Stimulated activated CD8-positive, alpha-beta memory T cell treated with anti-CD3 and anti-CD28 coated beads, Interleukin-4, amount 100 ng/mL, for 1 hour (primary cell): ENCODE measurements around the gene ASMTL.
A peak's percentile ranks its signal among the peaks of the same experiment; 100 is the strongest.
"Not testable (repeated sequence)": the region's sequence is repeated elsewhere in the genome, so short reads cannot be mapped to it uniquely, and the experiment has no call there.

Experiments
- DNase-seq, 2 donors: peaks; one replicate each; pipeline ENCODE4 v3.0.0-alpha.2; 2020; ENCODE audit warnings: low read depth in 2 of 2, low spot score in 1 of 2

The ASMTL gene

DNA sequence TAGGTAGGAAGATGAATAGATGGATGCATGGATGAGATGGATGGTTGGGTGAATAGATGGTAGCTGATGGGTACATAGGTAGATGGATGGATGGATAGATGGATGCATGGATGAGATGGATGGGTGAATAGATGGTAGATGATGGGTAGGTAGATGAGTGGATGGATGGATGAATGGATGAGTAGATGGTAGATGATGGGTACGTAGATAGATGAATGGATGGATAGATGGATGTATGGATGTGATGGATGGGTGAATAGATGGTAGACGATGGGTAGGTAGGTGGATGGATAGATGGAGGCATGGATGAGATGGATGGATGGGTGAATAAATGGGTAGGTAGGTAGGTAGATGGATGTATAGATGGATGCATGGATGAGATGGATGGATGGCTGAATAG is 46.9 kb downstream of the ASMTL start:
- not testable (repeated sequence) for DNase-seq

GRCh38 chrX:1403867-1404266 is 48.8 kb downstream of the ASMTL start:
- DNase-seq = not testable (repeated sequence)

GRCh38 chrX:1403228-1403627 is 49.5 kb downstream of the ASMTL start:
- no peak for DNase-seq

DNA sequence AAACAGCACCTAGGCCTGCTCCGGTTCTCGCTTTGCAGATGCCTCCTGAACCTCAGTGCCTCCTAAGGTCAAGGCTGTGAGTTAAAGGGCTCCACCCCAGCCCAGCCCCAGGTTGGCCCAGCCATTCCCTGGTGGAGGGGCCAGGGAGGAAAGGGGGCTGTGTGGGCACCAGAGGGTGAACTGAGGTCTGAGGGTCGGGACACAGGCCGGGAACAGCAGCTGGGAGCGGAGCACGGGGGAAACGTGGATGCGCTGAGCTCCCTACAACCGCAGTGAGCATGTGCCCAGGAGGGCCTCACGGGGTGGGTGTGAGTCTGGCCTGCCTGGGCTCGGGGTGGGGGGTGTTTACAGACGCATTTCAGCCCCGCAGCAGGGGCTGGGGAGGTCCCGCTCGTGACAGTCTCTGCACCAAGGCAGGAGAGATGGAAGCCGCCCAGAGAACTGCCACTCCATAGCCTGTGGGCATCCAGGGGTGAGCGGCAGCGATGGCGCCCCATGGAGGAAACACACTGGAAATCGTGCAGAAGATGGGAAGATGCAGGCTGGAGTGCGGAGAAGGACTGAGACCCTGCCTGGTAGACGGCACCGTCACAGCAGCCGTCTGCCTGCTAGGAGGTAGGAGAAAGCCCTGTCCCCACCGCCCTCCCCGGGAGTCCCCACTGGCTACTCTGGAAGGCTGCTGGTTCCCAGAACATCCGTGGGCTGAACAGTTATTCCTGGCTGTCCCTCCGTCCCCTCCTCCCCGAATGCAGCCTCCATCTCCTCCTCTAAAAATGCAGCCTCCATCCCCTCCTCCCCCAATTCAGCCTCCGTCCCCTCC is 50.9 kb downstream of the ASMTL start:
- no peak for DNase-seq

- no peak for DNase-seq
Observed at GRCh38 chrX:1400742-1401471, 51.8 kb downstream of the ASMTL start.

DNA sequence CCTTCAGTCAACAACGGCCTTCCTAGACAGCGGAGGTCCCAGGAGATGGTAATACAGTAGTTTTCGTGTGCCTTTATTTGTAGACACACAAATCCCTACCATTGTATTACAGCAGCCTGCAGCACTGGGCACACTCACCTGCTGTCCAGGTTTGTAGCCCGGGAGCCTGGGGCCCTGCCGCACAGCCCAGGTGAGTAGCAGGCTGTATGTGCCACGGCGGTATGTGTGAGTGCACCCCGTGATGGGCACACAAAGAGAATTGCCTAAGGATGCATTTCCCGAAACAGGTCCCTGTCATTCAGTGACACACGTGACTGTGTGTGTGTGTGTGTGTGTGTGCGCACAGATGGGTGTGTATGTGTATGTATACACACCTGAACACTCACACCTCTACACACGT is 52.7 kb downstream of the ASMTL start:
- DNase-seq = no peak

GRCh38 chrX:1398431-1399340 is 54.0 kb downstream of the ASMTL start:
- no peak for DNase-seq

- no peak for DNase-seq
Observed at GRCh38 chrX:1397441-1398270, 55.1 kb downstream of the ASMTL start.

DNA sequence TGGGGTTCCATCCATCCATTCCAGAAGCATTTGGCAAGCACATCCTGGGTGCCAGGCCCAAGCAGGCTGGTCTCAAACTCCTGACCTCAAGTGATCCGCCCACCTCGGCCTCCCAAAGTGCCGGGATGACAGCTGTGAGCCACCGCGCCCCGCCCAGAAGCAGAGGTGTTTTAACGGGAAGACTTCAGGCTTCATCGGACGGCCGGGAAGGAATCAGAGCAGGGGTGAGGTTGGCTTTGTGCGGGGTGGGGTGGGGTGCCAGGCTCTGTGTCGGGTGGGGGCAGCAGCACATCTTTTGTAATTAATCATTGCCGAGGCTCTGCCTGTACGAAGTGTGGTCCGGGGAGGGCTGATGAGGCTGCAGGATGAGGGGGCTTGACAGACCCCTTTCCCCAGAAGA is 55.7 kb downstream of the ASMTL start:
- no peak for DNase-seq

- DNase-seq = no peak
Observed at GRCh38 chrX:1395646-1396216, 57.0 kb downstream of the ASMTL start.

DNA sequence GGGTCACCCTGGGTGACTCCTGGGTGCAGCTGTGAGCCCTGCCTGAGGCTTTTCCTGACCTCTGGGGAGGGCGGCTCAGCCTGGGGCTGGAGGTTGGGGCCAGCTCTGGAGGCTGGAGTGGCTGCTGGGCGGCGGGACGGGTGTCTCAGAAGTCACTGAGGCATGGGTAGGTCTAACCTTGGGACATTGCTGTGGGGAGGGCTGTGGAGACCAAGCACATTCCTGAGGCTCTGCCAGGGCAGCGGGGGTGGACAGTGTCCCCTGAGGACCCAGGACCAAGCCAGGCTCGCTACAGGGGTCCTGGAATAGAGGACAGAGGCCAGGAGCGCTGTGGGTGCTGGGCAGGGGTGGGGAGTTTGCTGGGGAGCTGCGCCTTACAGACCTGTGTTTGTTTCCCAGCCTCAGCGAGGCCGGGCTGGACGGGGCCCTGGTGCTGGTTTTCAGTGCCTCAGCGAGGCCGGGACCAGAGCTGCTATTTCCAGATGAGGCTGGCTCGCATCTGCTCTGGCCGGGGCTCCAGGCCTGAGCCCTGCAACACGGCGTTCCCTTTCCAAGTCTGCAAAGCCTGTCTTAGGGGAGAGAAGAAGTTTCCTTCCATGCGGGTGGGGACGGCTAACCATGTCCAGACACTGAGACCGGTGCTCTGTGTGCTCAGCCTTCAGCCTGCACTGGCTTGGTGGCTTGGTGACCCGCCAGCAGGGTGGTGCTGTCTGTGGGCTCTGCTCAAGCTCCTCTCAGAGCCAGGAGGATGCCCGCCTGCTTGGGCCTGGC is 57.8 kb downstream of the ASMTL start:
- no peak for DNase-seq

- no peak for DNase-seq
Observed at GRCh38 chrX:1393871-1394615, 58.7 kb downstream of the ASMTL start.

GRCh38 chrX:1392376-1393068 is 60.2 kb downstream of the ASMTL start:
- DNase-seq = no peak

GRCh38 chrX:1391707-1392375 is 60.9 kb downstream of the ASMTL start, which contains the start of gene SLC25A6:
TSS of gene SLC25A6 (minus strand) at chrX:1392113. CDS start at chrX:1392009, 104 bp downstream.
- DNase-seq = peak; percentile 98 to 99

DNA sequence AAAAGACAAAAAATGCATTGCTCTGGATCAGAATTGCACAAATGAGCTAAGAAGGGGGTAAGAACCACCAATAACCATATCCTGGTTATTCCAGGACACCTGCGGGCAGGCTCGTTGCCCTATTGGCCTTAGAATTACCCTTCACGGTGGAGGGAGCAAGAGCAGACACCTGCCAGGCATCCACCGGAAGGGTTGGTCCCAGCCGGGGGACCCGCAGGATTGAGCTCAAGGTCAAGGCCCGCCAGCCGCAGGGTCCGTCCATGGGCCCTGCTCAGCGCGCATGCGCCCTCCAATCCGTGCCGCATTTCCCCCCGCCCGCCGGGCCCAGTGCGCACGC is 61.4 kb downstream of the ASMTL start:
- DNase-seq = peak; percentile 80 to 86

- DNase-seq = no peak
Observed at GRCh38 chrX:1390621-1391369, 61.9 kb downstream of the ASMTL start.

- DNase-seq = no peak
Observed at GRCh38 chrX:1389993-1390285, 62.8 kb downstream of the ASMTL start.
